WTC11 (cell line): ENCODE data around the gene ARHGAP44. TPM values are rescaled to one million over a fixed set of nuclear protein-coding genes. Genes with fewer than 3 reads are reported as not detected.

Source experiments
- ATAC-seq: fragments of 200-7000 bp; cut with Tn5 transposase; 2 replicates; pipeline ENCODE4 v1.10.0; 2021; ENCODE audit warnings: mild to moderate bottlenecking, moderate library complexity
- CTCF ChIA-PET: fragments of 300-600 bp; sonication (Branson Sonifier 250); formaldehyde crosslinking; loops from one replicate; lab custom pipeline; 2021; ENCODE audit warnings: antibody characterized with exemption; lab: Charles Lee
- POLR2A ChIA-PET: fragments of 350-600 bp; sonication (Branson Sonifier 250); formaldehyde crosslinking; loops from one replicate; lab custom pipeline; 2021; ENCODE audit warnings: antibody characterized with exemption; lab: Charles Lee
- DNase-seq: peaks from one replicate; pipeline ENCODE4 v3.0.0; 2021; ENCODE audit warnings: low spot score
- H3K27ac Mint-ChIP-seq: 2 replicates; pipeline ENCODE4 v1.8.0; 2021; ENCODE audit warnings: mixed read lengths
- H3K27me3 Mint-ChIP-seq: 2 replicates; pipeline ENCODE4 v1.8.0; 2021; ENCODE audit warnings: low read depth, mild to moderate bottlenecking, moderate library complexity, mixed read lengths
- H3K36me3 Mint-ChIP-seq: 2 replicates; pipeline ENCODE4 v1.8.0; 2021; ENCODE audit warnings: mixed read lengths
- H3K4me1 Mint-ChIP-seq: 2 replicates; pipeline ENCODE4 v1.8.0; 2022; ENCODE audit warnings: mixed read lengths
- H3K4me3 Mint-ChIP-seq: 2 replicates; pipeline ENCODE4 v1.8.0; 2021; ENCODE audit warnings: mild to moderate bottlenecking, moderate library complexity, mixed read lengths
- H3K9me3 Mint-ChIP-seq: 2 replicates; pipeline ENCODE4 v1.8.0; 2021; ENCODE audit warnings: mixed read lengths
- AFF4 ChIP-seq: sonication (generic); formaldehyde crosslinking; IDR thresholded peaks from 2 replicates; pipeline ENCODE4 v1.8.1; 2023; ENCODE audit warnings: mild to moderate bottlenecking, missing genetic modification reagents, borderline replicate concordance
- CBFB ChIP-seq: sonication (generic); formaldehyde crosslinking; IDR thresholded peaks from 2 replicates; pipeline ENCODE4 v1.8.1; 2022; ENCODE audit warnings: mild to moderate bottlenecking, low read depth, missing genetic modification reagents
- CREB1 ChIP-seq: sonication (generic); formaldehyde crosslinking; IDR thresholded peaks from 2 replicates; pipeline ENCODE4 v1.8.0; 2023; ENCODE audit warnings: mild to moderate bottlenecking, missing genetic modification reagents
- CTCF ChIP-seq: fragments of 200-600 bp; IDR thresholded peaks from 2 replicates; pipeline ENCODE4 v1.8.0; 2022; ENCODE audit warnings: antibody characterized with exemption
- E2F4 ChIP-seq: sonication (generic); formaldehyde crosslinking; IDR thresholded peaks from 2 replicates; pipeline ENCODE4 v1.8.1; 2022; ENCODE audit warnings: low read depth, mild to moderate bottlenecking, moderate library complexity, missing genetic modification reagents, borderline replicate concordance
- EMX1 ChIP-seq: fragments of 250-450 bp; sonication (Bioruptor Pico); IDR thresholded peaks from 2 replicates; pipeline ENCODE4 v1.8.0; 2021; ENCODE audit warnings: mild to moderate bottlenecking
- ETV6 ChIP-seq: sonication (generic); formaldehyde crosslinking; IDR thresholded peaks from 2 replicates; pipeline ENCODE4 v1.8.1; 2022; ENCODE audit warnings: mild to moderate bottlenecking, missing genetic modification reagents
- FOXJ3 ChIP-seq: sonication (generic); formaldehyde crosslinking; IDR thresholded peaks from 2 replicates; pipeline ENCODE4 v1.9.0; 2021; ENCODE audit warnings: missing genetic modification reagents, mild to moderate bottlenecking, borderline replicate concordance
- IRF2 ChIP-seq: sonication (generic); formaldehyde crosslinking; IDR thresholded peaks from 2 replicates; pipeline ENCODE4 v1.8.0; 2022; ENCODE audit warnings: low read depth, missing genetic modification reagents, borderline replicate concordance
- JUN ChIP-seq: sonication (generic); formaldehyde crosslinking; IDR thresholded peaks from 2 replicates; pipeline ENCODE4 v1.8.0; 2023; ENCODE audit warnings: mild to moderate bottlenecking, missing genetic modification reagents
- KAT7 ChIP-seq: sonication (generic); formaldehyde crosslinking; IDR thresholded peaks from 2 replicates; pipeline ENCODE4 v1.8.1; 2023; ENCODE audit warnings: missing genetic modification reagents, mild to moderate bottlenecking, borderline replicate concordance
- MYBL2 ChIP-seq: sonication (generic); formaldehyde crosslinking; IDR thresholded peaks from 2 replicates; pipeline ENCODE4 v1.8.1; 2023; ENCODE audit warnings: mild to moderate bottlenecking, moderate library complexity, missing genetic modification reagents
- PRRX2 ChIP-seq: fragments of 250-450 bp; sonication (Bioruptor Pico); IDR thresholded peaks from 2 replicates; pipeline ENCODE4 v1.8.0; 2021; ENCODE audit warnings: mild to moderate bottlenecking
- RELA ChIP-seq: sonication (generic); formaldehyde crosslinking; IDR thresholded peaks from 2 replicates; pipeline ENCODE4 v1.8.1; 2022; ENCODE audit warnings: missing genetic modification reagents, mild to moderate bottlenecking, borderline replicate concordance
- RORB ChIP-seq: fragments of 250-450 bp; sonication (Bioruptor Pico); IDR thresholded peaks from 2 replicates; pipeline ENCODE4 v1.9.0; 2021; ENCODE audit warnings: mild to moderate bottlenecking
- SP1 ChIP-seq: sonication (generic); formaldehyde crosslinking; conservative IDR thresholded peaks from 2 replicates; pipeline ENCODE4 v1.8.1; 2022; ENCODE audit warnings: missing genetic modification reagents
- STAT6 ChIP-seq: sonication (generic); formaldehyde crosslinking; conservative IDR thresholded peaks from 2 replicates; pipeline ENCODE4 v1.8.1; 2023; ENCODE audit warnings: mild to moderate bottlenecking, low read depth, missing genetic modification reagents, moderate library complexity
- TEAD4 ChIP-seq: sonication (generic); formaldehyde crosslinking; IDR thresholded peaks from 2 replicates; pipeline ENCODE4 v1.8.0; 2022; ENCODE audit warnings: mild to moderate bottlenecking, missing genetic modification reagents
- ZNF263 ChIP-seq: sonication (generic); formaldehyde crosslinking; IDR thresholded peaks from 2 replicates; pipeline ENCODE4 v1.8.1; 2022; ENCODE audit warnings: low read depth, mild to moderate bottlenecking, moderate library complexity, missing genetic modification reagents
- ZNF281 ChIP-seq: sonication (generic); formaldehyde crosslinking; IDR thresholded peaks from 2 replicates; pipeline ENCODE4 v1.8.0; 2023; ENCODE audit warnings: mild to moderate bottlenecking, missing genetic modification reagents
- ZNF423 ChIP-seq: fragments of 250-450 bp; sonication (Bioruptor Pico); IDR thresholded peaks from 2 replicates; pipeline ENCODE4 v2.1.2; 2022; ENCODE audit warnings: mild to moderate bottlenecking, moderate library complexity
- ZNF425 ChIP-seq: fragments of 250-450 bp; sonication (Bioruptor Pico); conservative IDR thresholded peaks from 2 replicates; pipeline ENCODE4 v1.9.0; 2021; ENCODE audit warnings: mild to moderate bottlenecking
- ZNF671 ChIP-seq: fragments of 250-450 bp; sonication (Bioruptor Pico); IDR thresholded peaks from 2 replicates; pipeline ENCODE4 v1.8.0; 2021; ENCODE audit warnings: mild to moderate bottlenecking
- total RNA-seq: library from RNA; stranded (reverse); gene quantifications from 3 replicates; pipeline ENCODE4 v1.2.3, GENCODE V29; 2021

The ARHGAP44 gene
- total RNA-seq, 1 experiment from 2014 or later: 23.8 TPM

- TF ChIP-seq STAT6 (no peak), E2F4 (CRISPR knock-in tag) (no peak), TEAD4 (CRISPR knock-in tag) (no peak), FOXJ3 (CRISPR knock-in tag) (no peak), ZNF281 (CRISPR knock-in tag) (no peak), IRF2 (CRISPR knock-in tag) (no peak), JUN (CRISPR knock-in tag) (no peak), CBFB (no peak)
These were observed 209.6 kb downstream of the ARHGAP44 start (continued) for GRCh38 chr17:12998874-12999273.

GRCh38 chr17:13000561-13000960 lies 211.3 kb downstream of the ARHGAP44 start:
- ChIA-PET POLR2A (no interaction called here), CTCF (no interaction called here)
- DNase-seq (no peak), ATAC-seq (no peak)
- Mint-ChIP-seq H3K27me3 (no peaks in the 10 kb centered on the region), H3K36me3 (peaks cover 67% of the 10 kb centered on the region), H3K4me3 (no peak overlapping the region), H3K9me3 (no peaks in the 10 kb centered on the region), H3K4me1 (no peaks in the 10 kb centered on the region), H3K27ac (no peak overlapping the region)
- TF ChIP-seq ZNF423 (CRISPR knock-in tag) (no peak), JUN (CRISPR knock-in tag) (no peak), ZNF671 (no peak), AFF4 (CRISPR knock-in tag) (no peak), CTCF (no peak), ZNF425 (no peak), RORB (no peak), ZNF263 (no peak), ETV6 (CRISPR knock-in tag) (no peak), RELA (CRISPR knock-in tag) (no peak), MYBL2 (CRISPR knock-in tag) (no peak), CREB1 (CRISPR knock-in tag) (no peak), EMX1 (CRISPR knock-in tag) (no peak), SP1 (CRISPR knock-in tag) (no peak), KAT7 (CRISPR knock-in tag) (no peak), PRRX2 (CRISPR knock-in tag) (no peak)
